NCI-H69 (cell line): Measurements from ENCODE around the gene GAPDH.

ENCODE experiments used
- DNase-seq: peaks from one replicate; lab custom pipeline; 2025; lab: John Stamatoyannopoulos, UW

GAPDH gene

DNA sequence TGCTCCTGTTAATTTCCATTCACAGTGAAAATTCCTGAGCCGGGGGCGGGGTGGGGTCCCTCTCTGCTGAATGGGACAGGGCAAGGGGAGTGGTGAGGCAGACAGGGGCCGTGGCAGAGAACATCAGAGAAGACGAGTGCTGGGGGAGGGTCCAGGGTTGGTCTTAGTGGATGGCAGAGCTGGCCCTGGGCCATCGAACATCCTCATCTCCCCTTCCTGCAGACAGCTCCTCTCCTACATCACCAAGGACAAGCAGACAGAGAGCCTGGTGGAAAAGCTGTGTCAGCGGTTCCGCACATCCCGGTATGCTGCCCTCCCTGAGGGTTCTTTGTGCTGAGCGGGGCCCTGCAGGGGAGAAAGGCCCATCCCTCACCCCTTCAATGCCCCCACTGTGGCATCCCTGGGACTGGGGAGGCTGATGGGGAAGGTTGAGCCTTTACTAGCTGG, 5.0 kb upstream of the GAPDH start:
- DNase-seq = no peak

- DNase-seq = no peak
Observed at GRCh38 chr12:6530576-6531260, 3.6 kb upstream of the GAPDH start.

- DNase-seq = peak; percentile 42
Observed at GRCh38 chr12:6532051-6532926, 2.0 kb upstream of the GAPDH start.

- peak; percentile 90 for DNase-seq
Observed at GRCh38 chr12:6532927-6533652, 1.2 kb upstream of the GAPDH start.

DNA sequence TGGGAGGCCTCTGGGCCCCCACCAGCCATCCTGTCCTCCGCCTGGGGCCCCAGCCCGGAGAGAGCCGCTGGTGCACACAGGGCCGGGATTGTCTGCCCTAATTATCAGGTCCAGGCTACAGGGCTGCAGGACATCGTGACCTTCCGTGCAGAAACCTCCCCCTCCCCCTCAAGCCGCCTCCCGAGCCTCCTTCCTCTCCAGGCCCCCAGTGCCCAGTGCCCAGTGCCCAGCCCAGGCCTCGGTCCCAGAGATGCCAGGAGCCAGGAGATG, 729 bp upstream of the GAPDH start:
- DNase-seq = no peak

GRCh38 chr12:6534695-6534944, 303 bp downstream of the GAPDH start:
- DNase-seq = no peak

DNA sequence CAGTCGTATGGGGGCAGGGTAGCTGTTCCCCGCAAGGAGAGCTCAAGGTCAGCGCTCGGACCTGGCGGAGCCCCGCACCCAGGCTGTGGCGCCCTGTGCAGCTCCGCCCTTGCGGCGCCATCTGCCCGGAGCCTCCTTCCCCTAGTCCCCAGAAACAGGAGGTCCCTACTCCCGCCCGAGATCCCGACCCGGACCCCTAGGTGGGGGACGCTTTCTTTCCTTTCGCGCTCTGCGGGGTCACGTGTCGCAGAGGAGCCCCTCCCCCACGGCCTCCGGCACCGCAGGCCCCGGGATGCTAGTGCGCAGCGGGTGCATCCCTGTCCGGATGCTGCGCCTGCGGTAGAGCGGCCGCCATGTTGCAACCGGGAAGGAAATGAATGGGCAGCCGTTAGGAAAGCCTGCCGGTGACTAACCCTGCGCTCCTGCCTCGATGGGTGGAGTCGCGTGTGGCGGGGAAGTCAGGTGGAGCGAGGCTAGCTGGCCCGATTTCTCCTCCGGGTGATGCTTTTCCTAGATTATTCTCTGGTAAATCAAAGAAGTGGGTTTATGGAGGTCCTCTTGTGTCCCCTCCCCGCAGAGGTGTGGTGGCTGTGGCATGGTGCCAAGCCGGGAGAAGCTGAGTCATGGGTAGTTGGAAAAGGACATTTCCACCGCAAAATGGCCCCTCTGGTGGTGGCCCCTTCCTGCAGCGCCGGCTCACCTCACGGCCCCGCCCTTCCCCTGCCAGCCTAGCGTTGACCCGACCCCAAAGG, 804 bp downstream of the GAPDH start:
- DNase-seq = peak; percentile 90

DNA sequence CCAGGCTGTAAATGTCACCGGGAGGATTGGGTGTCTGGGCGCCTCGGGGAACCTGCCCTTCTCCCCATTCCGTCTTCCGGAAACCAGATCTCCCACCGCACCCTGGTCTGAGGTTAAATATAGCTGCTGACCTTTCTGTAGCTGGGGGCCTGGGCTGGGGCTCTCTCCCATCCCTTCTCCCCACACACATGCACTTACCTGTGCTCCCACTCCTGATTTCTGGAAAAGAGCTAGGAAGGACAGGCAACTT, 1.3 kb downstream of the GAPDH start:
- no peak for DNase-seq

GRCh38 chr12:6535960-6536847, 1.9 kb downstream of the GAPDH start:
- DNase-seq = no peak

DNA sequence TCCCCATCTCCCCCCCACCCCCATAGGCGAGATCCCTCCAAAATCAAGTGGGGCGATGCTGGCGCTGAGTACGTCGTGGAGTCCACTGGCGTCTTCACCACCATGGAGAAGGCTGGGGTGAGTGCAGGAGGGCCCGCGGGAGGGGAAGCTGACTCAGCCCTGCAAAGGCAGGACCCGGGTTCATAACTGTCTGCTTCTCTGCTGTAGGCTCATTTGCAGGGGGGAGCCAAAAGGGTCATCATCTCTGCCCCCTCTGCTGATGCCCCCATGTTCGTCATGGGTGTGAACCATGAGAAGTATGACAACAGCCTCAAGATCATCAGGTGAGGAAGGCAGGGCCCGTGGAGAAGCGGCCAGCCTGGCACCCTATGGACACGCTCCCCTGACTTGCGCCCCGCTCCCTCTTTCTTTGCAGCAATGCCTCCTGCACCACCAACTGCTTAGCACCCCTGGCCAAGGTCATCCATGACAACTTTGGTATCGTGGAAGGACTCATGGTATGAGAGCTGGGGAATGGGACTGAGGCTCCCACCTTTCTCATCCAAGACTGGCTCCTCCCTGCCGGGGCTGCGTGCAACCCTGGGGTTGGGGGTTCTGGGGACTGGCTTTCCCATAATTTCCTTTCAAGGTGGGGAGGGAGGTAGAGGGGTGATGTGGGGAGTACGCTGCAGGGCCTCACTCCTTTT, 2.7 kb downstream of the GAPDH start:
- DNase-seq = no peak

GRCh38 chr12:6537580-6538419, 3.5 kb downstream of the GAPDH start:
- DNase-seq = peak; percentile 84

DNA sequence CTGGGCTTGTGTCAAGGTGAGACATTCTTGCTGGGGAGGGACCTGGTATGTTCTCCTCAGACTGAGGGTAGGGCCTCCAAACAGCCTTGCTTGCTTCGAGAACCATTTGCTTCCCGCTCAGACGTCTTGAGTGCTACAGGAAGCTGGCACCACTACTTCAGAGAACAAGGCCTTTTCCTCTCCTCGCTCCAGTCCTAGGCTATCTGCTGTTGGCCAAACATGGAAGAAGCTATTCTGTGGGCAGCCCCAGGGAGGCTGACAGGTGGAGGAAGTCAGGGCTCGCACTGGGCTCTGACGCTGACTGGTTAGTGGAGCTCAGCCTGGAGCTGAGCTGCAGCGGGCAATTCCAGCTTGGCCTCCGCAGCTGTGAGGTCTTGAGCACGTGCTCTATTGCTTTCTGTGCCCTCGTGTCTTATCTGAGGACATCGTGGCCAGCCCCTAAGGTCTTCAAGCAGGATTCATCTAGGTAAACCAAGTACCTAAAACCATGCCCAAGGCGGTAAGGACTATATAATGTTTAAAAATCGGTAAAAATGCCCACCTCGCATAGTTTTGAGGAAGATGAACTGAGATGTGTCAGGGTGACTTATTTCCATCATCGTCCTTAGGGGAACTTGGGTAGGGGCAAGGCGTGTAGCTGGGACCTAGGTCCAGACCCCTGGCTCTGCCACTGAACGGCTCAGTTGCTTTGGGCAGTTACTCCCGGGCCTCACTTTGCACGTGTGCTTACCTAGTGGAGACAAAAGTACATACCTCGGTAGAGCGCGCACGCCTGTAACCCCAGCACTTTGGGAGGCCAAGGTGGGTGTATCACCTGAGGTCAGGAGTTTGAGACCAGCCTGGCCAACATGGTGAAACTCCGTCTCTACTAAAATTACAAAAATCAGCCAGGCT, 4.3 kb downstream of the GAPDH start:
- DNase-seq = peak; percentile 35

DNA sequence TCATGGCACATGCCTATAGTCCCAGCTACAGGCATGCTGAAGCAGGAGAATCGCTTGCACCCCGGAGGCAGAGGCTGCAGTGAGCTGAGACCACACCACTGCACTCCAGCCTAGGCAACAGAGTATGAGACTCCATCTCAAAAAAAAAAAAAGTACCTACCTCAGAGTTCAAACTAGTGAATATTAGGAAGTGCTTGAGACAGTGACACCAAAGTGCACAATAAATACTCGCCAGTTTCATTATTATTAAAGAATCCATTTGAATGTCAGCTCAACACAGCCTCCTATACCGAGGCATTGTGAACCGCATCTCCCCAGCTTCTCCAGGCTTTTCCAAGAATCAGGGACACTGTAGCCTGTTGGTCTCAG, 5.0 kb downstream of the GAPDH start:
- no peak for DNase-seq

- DNase-seq = peak; percentile 57
Observed at GRCh38 chr12:6539707-6540134, 5.4 kb downstream of the GAPDH start.

DNA sequence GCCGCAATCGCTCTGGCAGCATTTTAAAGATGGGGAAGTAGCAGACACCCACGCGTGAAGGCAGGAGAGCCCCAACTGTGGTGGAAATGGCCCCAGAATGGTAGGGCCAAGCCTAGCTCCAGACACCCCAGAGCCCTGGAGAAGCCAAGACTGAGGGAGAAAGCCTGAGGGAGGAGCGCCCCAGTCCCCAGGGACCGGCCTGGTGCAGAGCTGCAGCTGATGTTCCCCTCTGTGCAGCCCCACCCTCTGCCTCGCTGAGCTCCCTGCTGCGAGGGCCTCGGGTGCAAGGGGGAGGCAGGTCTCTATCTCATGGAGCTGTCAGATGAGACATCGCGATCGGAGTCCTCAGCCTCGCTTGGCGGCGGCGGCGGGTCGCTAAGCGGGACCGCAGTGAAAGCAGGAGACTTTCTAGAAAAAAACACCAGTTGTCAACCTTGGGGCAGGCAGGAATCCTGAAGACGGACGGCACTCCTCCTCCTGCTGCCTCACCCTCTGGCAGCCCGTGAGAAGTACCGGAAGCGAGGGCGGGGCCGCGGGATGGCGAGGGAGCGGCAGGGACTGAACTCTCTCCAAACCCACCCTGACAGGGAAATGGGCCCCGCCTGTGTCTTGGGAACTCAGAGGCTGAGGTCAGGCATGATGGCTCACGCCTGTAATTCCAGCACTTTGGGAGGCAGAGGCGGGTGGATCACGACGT, 6.0 kb downstream of the GAPDH start:
- peak; percentile 92 for DNase-seq

DNA sequence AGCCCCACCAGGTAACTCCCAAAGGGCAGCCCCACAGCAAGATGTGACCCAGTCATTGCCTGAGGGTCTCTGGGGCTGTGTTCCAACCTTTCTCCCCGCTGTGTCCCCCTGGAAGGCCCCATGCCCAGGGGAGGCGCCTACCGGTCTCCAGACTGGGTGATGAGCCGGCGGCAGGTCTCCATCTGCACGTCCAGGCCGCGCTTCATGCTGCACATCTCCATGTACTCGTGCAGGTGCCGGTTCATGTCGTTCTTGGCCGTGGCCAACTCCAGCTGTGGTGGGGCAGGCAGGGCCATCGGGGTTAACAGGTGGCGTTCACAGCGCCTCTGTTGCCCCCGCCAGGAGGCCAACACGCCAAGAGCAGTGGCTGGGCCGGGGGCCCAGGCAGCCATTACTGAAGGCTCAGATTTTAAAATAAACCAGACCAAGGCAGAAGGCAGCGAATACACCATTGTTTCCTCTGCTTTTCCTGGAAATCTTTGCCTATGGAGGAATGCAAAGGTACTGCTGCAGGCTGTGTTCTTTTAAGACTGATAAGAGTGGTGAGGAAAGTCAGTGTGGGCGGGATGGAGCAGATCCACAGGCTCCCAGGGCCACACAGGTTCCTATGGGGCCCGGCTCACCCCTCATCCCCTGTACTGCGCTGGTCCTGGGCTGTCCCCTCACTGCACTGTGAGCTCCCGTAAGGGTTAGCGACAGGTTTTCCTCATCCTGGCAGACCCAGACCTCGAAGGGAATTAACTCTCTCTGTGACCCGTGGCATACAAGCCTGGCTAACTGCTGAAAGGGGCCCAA, 7.3 kb downstream of the GAPDH start:
- DNase-seq = no peak

- no peak for DNase-seq
Observed at GRCh38 chr12:6542209-6543009, 8.1 kb downstream of the GAPDH start.
